Epithelial cell of esophagus (primary cell): ENCODE data around the gene FOXB2.

ENCODE experiments used
- DNase-seq: peaks from one replicate; pipeline ENCODE4 v3.0.0; 2010; ENCODE audit warnings: low read depth
- H3K4me3 ChIP-seq: 2 replicates; pipeline ENCODE4 v1.5.1; 2011; ENCODE audit warnings: mild to moderate bottlenecking, low read length, control low read depth
- CTCF ChIP-seq: IDR thresholded peaks from 2 replicates; pipeline ENCODE4 v1.5.1; 2011; ENCODE audit warnings: low read depth, mild to moderate bottlenecking, low read length, control low read depth, inconsistent platforms; ENCODE audit not compliant: insufficient read depth; ENCODE audit errors: missing control alignments

FOXB2 gene

GRCh38 chr9:76988941-76989340, 30.5 kb upstream of the FOXB2 start:
- no peak for DNase-seq
- TF ChIP-seq CTCF = no peak
- no peak overlapping the region for H3K4me3 ChIP-seq

- TF ChIP-seq CTCF = no peak
- no peak overlapping the region for H3K4me3 ChIP-seq
- DNase-seq = no peak
These were observed 30.0 kb upstream of the FOXB2 start for GRCh38 chr9:76989501-76989900.

GRCh38 chr9:76996700-76997099, 22.8 kb upstream of the FOXB2 start:
- TF ChIP-seq CTCF = peak; percentile 45
- no peak overlapping the region for H3K4me3 ChIP-seq
- DNase-seq = peak; percentile 32

- no peak for TF ChIP-seq CTCF
These were observed 20.2 kb upstream of the FOXB2 start for GRCh38 chr9:76999261-76999660.

GRCh38 chr9:77000330-77000729, 19.1 kb upstream of the FOXB2 start:
- H3K4me3 ChIP-seq = no peak overlapping the region
- DNase-seq = no peak
- TF ChIP-seq CTCF = no peak

More at GRCh38 chr9:76999261-76999660, 20.2 kb upstream of the FOXB2 start:
- DNase-seq = no peak
- H3K4me3 ChIP-seq = no peak overlapping the region

GRCh38 chr9:77003366-77003765, 16.1 kb upstream of the FOXB2 start:
- no peak for TF ChIP-seq CTCF
- H3K4me3 ChIP-seq = no peak overlapping the region
- no peak for DNase-seq

- no peak for TF ChIP-seq CTCF
- DNase-seq = no peak
- no peak overlapping the region for H3K4me3 ChIP-seq
These were observed 14.2 kb upstream of the FOXB2 start for GRCh38 chr9:77005216-77005615.
